Neural cell (in vitro differentiated cells): ENCODE results near the gene SHTN1. TPM values are rescaled to one million over a fixed set of nuclear protein-coding genes. Genes with fewer than 3 reads are reported as not detected.

Experiments
- H2AFZ ChIP-seq: fragments of 200-600, 300-800 bp; sonication (generic), shearing (Covaris generic); 2 replicates; pipeline ENCODE4 v1.6.0; 2014; ENCODE audit warnings: low read depth, mild to moderate bottlenecking, antibody characterized with exemption, low read length, moderate library complexity
- H3F3A ChIP-seq: fragments of 200-600 bp; shearing (Covaris generic); 2 replicates; pipeline ENCODE4 v1.6.1; 2016; ENCODE audit warnings: mild to moderate bottlenecking, moderate library complexity, mixed read lengths, antibody characterized with exemption, low read length; ENCODE audit not compliant: insufficient read depth, poor library complexity, severe bottlenecking
- H3K27ac ChIP-seq: fragments of 200-600, 300-800 bp; sonication (generic), shearing (Covaris generic); 2 replicates; pipeline ENCODE4 v1.5.1; 2014; ENCODE audit warnings: mild to moderate bottlenecking, low read length, moderate library complexity
- H3K27me3 ChIP-seq: fragments of 300-800, 200-600 bp; sonication (generic), shearing (Covaris generic); 2 replicates; pipeline ENCODE4 v1.6.0; 2014; ENCODE audit warnings: mild to moderate bottlenecking, low read depth, low read length, moderate library complexity; ENCODE audit not compliant: insufficient read depth
- H3K36me3 ChIP-seq: fragments of 300-800, 200-600 bp; sonication (generic), shearing (Covaris generic); 2 replicates; pipeline ENCODE4 v1.5.1; 2014; ENCODE audit warnings: mild to moderate bottlenecking, antibody characterized with exemption, low read length, moderate library complexity; ENCODE audit not compliant: insufficient read depth
- H3K4me2 ChIP-seq: fragments of 300-800, 200-600 bp; sonication (generic), shearing (Covaris generic); 2 replicates; pipeline ENCODE4 v1.6.0; 2014; ENCODE audit warnings: mild to moderate bottlenecking, low read length
- H3K4me3 ChIP-seq: fragments of 300-800, 200-600 bp; sonication (generic), shearing (Covaris generic); 2 replicates; pipeline ENCODE4 v1.5.1; 2014; ENCODE audit warnings: mild to moderate bottlenecking, low read length, moderate library complexity
- H3K79me2 ChIP-seq: fragments of 200-600 bp; shearing (Covaris generic); replicated peaks from 2 replicates; pipeline ENCODE4 v1.6.0; 2014; ENCODE audit warnings: mild to moderate bottlenecking, low read length, moderate library complexity; ENCODE audit not compliant: insufficient read depth
- H3K9ac ChIP-seq: fragments of 300-800, 200-600 bp; sonication (generic), shearing (Covaris generic); 2 replicates; pipeline ENCODE4 v1.6.1; 2016; ENCODE audit warnings: mild to moderate bottlenecking, low read length, mixed read lengths
- H3K9me2 ChIP-seq: fragments of 200-600 bp; shearing (Covaris generic); 2 replicates; pipeline ENCODE4 v1.6.1; 2016; ENCODE audit warnings: mild to moderate bottlenecking, low read length, mixed read lengths; ENCODE audit not compliant: insufficient read depth
- H3K9me3 ChIP-seq: fragments of 200-600, 300-800 bp; sonication (generic), shearing (Covaris generic); 2 replicates; pipeline ENCODE4 v1.6.1; 2016; ENCODE audit warnings: mild to moderate bottlenecking, mixed run types, low read length, moderate library complexity, mixed read lengths
- H4K20me1 ChIP-seq: fragments of 200-600 bp; shearing (Covaris generic); 2 replicates; pipeline ENCODE4 v1.6.1; 2016; ENCODE audit warnings: mild to moderate bottlenecking, mixed run types; ENCODE audit not compliant: insufficient read depth
- CTCF ChIP-seq: fragments of 450-650 bp; IDR thresholded peaks from 2 replicates; pipeline ENCODE4 v1.5.1; 2014; ENCODE audit warnings: antibody characterized with exemption, mild to moderate bottlenecking, moderate library complexity; ENCODE audit not compliant: poor library complexity, severe bottlenecking
- EP300 ChIP-seq: fragments of 450-650 bp; conservative IDR thresholded peaks from 2 replicates; pipeline ENCODE4 v1.6.1; 2014; ENCODE audit warnings: antibody characterized with exemption, mild to moderate bottlenecking, moderate library complexity; ENCODE audit not compliant: poor library complexity, severe bottlenecking
- EZH2 ChIP-seq: fragments of 200-600, 300-800 bp; shearing (Covaris generic), sonication (generic); IDR thresholded peaks from 2 replicates; pipeline ENCODE4 v1.6.1; 2014; ENCODE audit warnings: antibody characterized with exemption, low read length, borderline replicate concordance, mild to moderate bottlenecking; ENCODE audit not compliant: insufficient read depth, poor library complexity, severe bottlenecking
- MXI1 ChIP-seq: fragments of 450-650 bp; conservative IDR thresholded peaks from 2 replicates; pipeline ENCODE4 v1.6.1; 2014; ENCODE audit warnings: antibody characterized with exemption, mild to moderate bottlenecking; ENCODE audit not compliant: poor library complexity, severe bottlenecking
- POLR2AphosphoS5 ChIP-seq: IDR thresholded peaks from 2 replicates; pipeline ENCODE4 v1.6.1; 2012
- RAD21 ChIP-seq: fragments of 450-650 bp; conservative IDR thresholded peaks from 2 replicates; pipeline ENCODE4 v1.6.1; 2014; ENCODE audit warnings: antibody characterized with exemption, mild to moderate bottlenecking, moderate library complexity
- REST ChIP-seq: IDR thresholded peaks from 2 replicates; pipeline ENCODE4 v1.6.1; 2012; ENCODE audit warnings: borderline replicate concordance
- SMC3 ChIP-seq: fragments of 450-650 bp; conservative IDR thresholded peaks from 2 replicates; pipeline ENCODE4 v1.6.1; 2014; ENCODE audit warnings: antibody characterized with exemption, mild to moderate bottlenecking, moderate library complexity; ENCODE audit not compliant: poor library complexity
- TAF1 ChIP-seq: IDR thresholded peaks from 2 replicates; pipeline ENCODE4 v1.6.1; 2012; ENCODE audit warnings: low read depth
- polyA plus RNA-seq: library from polyadenylated mRNA; depleted of rRNA; stranded (reverse); fragments of >200 nt; gene quantifications from 2 replicates; pipeline ENCODE4 v1.2.3, GENCODE V29; 2014

SHTN1 gene
- polyA plus RNA-seq, 1 donor from 2014 or later, result 55.8 TPM

GRCh38 chr10:116913695-116914094 lies 91.3 kb downstream of the SHTN1 start:
- TF ChIP-seq EZH2 (no peak), POLR2AphosphoS5 (no peak), MXI1 (no peak), RAD21 (no peak), EP300 (no peak), CTCF (no peak), TAF1 (no peak), SMC3 (no peak), REST (no peak)
- H4K20me1 ChIP-seq, result no peaks in the 10 kb centered on the region
- H3K27me3 ChIP-seq, result no peaks in the 10 kb centered on the region
- no peak overlapping the region for H3K4me3 ChIP-seq
- no peak overlapping the region for H2AFZ ChIP-seq
- no peaks in the 10 kb centered on the region for H3F3A ChIP-seq
- no peaks in the 10 kb centered on the region for H3K79me2 ChIP-seq
- H3K4me2 ChIP-seq, result no peak overlapping the region
- H3K36me3 ChIP-seq, result peaks cover 6% of the 10 kb centered on the region
- no peak overlapping the region for H3K9ac ChIP-seq
- H3K9me2 ChIP-seq, result no peaks in the 10 kb centered on the region
- H3K9me3 ChIP-seq, result no peaks in the 10 kb centered on the region
- no peak overlapping the region for H3K27ac ChIP-seq

- Histone ChIP-seq H2AFZ (no peak overlapping the region), H4K20me1 (no peaks in the 10 kb centered on the region), H3K27me3 (no peaks in the 10 kb centered on the region), H3F3A (no peaks in the 10 kb centered on the region), H3K9ac (no peak overlapping the region), H3K9me2 (no peaks in the 10 kb centered on the region), H3K4me2 (no peak overlapping the region), H3K9me3 (no peaks in the 10 kb centered on the region), H3K27ac (no peak overlapping the region), H3K4me3 (no peak overlapping the region), H3K79me2 (no peaks in the 10 kb centered on the region), H3K36me3 (peaks cover 6% of the 10 kb centered on the region)
- TF ChIP-seq CTCF, result no peak
- TF ChIP-seq REST, result no peak
- no peak for TF ChIP-seq MXI1
- TF ChIP-seq SMC3, result no peak
- no peak for TF ChIP-seq RAD21
- TF ChIP-seq EP300, result no peak
- TF ChIP-seq POLR2AphosphoS5, result no peak
- no peak for TF ChIP-seq EZH2
Observed at GRCh38 chr10:116912162-116912561, 92.8 kb downstream of the SHTN1 start.
